A673 (cell line): ENCODE data around the gene CSKMT. TPM values are rescaled to one million over a fixed set of nuclear protein-coding genes. Genes with fewer than 3 reads are reported as not detected.
"Not testable (repeated sequence)": the region's sequence is repeated elsewhere in the genome, so short reads cannot be mapped to it uniquely, and the experiment has no call there.

Experiments
- BruUV-seq: library from RNA; stranded (reverse); fragments of 400-500 nt; replicated peaks from 2 replicates; lab custom pipeline; 2021; lab: Mats Ljungman, UMichigan
- CTCF ChIA-PET: fragments of 300-600 bp; sonication (Branson Sonifier 250); formaldehyde crosslinking; loops from one replicate; lab custom pipeline; 2022; ENCODE audit warnings: antibody characterized with exemption; lab: Charles Lee
- POLR2A ChIA-PET: fragments of 300-600 bp; sonication (Branson Sonifier 250); formaldehyde crosslinking; loops from one replicate; lab custom pipeline; 2022; ENCODE audit warnings: antibody characterized with exemption; ENCODE audit not compliant: low non-redundant PET; lab: Charles Lee
- DNase-seq: peaks from one replicate; pipeline ENCODE4 v3.0.0-alpha.2; 2015; ENCODE audit warnings: low spot score
- H3K27ac ChIP-seq: fragments of 200-600 bp; sonication (generic); 2 replicates; pipeline ENCODE4 v1.5.1; 2016; ENCODE audit warnings: mixed run types, low read depth, mild to moderate bottlenecking, mixed read lengths, antibody characterized with exemption, low read length; ENCODE audit not compliant: poor library complexity, severe bottlenecking
- H3K27me3 ChIP-seq: fragments of 200-600 bp; sonication (generic); replicated peaks from 2 replicates; pipeline ENCODE4 v1.6.1; 2017; ENCODE audit warnings: mixed run types, low read depth, mild to moderate bottlenecking, mixed read lengths, antibody characterized with exemption, low read length; ENCODE audit not compliant: insufficient read depth, poor library complexity
- H3K36me3 ChIP-seq: fragments of 200-600 bp; sonication (generic); 2 replicates; pipeline ENCODE4 v1.6.1; 2016; ENCODE audit warnings: mixed run types, mild to moderate bottlenecking, mixed read lengths, antibody characterized with exemption, low read length; ENCODE audit not compliant: insufficient read depth, poor library complexity, severe bottlenecking
- H3K4me1 ChIP-seq: fragments of 200-600 bp; sonication (generic); 2 replicates; pipeline ENCODE4 v1.6.1; 2017; ENCODE audit warnings: mixed run types, mild to moderate bottlenecking, mixed read lengths, antibody characterized with exemption, low read length; ENCODE audit not compliant: insufficient read depth, poor library complexity, severe bottlenecking
- H3K4me3 ChIP-seq: fragments of 200-600 bp; sonication (generic); 2 replicates; pipeline ENCODE4 v1.5.1; 2016; ENCODE audit warnings: low read depth, mixed run types, mild to moderate bottlenecking, mixed read lengths, low read length; ENCODE audit not compliant: poor library complexity, severe bottlenecking
- H3K9me3 ChIP-seq: fragments of 200-600 bp; sonication (generic); 2 replicates; pipeline ENCODE4 v1.6.1; 2016; ENCODE audit warnings: mixed run types, low read depth, mild to moderate bottlenecking, mixed read lengths, antibody characterized with exemption, low read length; ENCODE audit not compliant: poor library complexity, severe bottlenecking
- EZH2 ChIP-seq: fragments of 200-600 bp; sonication (generic); IDR thresholded peaks from 2 replicates; pipeline ENCODE4 v1.6.1; 2017; ENCODE audit warnings: borderline replicate concordance, low read depth, mild to moderate bottlenecking, mixed read lengths, antibody characterized with exemption, low read length; ENCODE audit not compliant: poor library complexity, severe bottlenecking
- intact Hi-C: fragments of 100-400 bp; cut with micrococcal nuclease; formaldehyde crosslinking; loops from one replicate; pipeline ENCODE4 v1.10.0; 2022; ENCODE audit not compliant: unreplicated experiment
- total RNA-seq: library from RNA; stranded (reverse); gene quantifications from 2 replicates; pipeline ENCODE4 v1.2.3, GENCODE V29; 2021
- TF ChIP-seq, protein P1 (sequence below): fragments of 300-800, 200-600 bp; sonication (generic); conservative IDR thresholded peaks from 2 replicates; pipeline ENCODE4 v1.5.1; 2017; ENCODE audit warnings: low read depth, mild to moderate bottlenecking, antibody characterized with exemption, low read length, moderate library complexity, mixed read lengths

The CSKMT gene
- total RNA-seq, 1 experiment from 2014 or later, result 68.8 TPM

DNA sequence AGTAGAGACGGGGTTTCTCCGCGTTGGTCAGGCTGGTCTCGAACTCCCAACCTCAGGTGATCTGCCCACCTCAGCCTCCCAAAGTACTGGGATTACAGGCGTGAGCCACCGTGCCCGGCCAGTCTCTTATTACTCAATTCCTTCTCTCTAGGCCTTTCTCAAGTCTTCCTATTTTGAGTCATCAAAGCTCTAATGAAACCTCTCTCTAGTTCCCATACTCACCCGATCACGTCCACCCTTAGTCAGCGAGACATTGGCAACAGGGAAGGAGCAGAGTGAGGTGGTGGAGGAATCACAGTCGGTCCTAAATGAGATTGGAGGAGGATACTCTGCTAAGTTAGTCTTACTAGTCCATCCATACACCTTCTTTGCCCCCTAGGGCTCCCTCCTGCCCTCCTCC lies 37.1 kb downstream of the CSKMT start:
- Histone ChIP-seq H3K4me3 (no peak overlapping the region), H3K9me3 (no peaks in the 10 kb centered on the region), H3K4me1 (peaks cover 18% of the 10 kb centered on the region), H3K27me3 (no peaks in the 10 kb centered on the region), H3K27ac (no peak overlapping the region), H3K36me3 (peaks cover 12% of the 10 kb centered on the region)
- POLR2A ChIA-PET, result no interaction called here
- CTCF ChIA-PET, result no interaction called here
- no TSS peak for BruUV-seq
- no peak for TF ChIP-seq EZH2
- TF ChIP-seq, protein P1, sequence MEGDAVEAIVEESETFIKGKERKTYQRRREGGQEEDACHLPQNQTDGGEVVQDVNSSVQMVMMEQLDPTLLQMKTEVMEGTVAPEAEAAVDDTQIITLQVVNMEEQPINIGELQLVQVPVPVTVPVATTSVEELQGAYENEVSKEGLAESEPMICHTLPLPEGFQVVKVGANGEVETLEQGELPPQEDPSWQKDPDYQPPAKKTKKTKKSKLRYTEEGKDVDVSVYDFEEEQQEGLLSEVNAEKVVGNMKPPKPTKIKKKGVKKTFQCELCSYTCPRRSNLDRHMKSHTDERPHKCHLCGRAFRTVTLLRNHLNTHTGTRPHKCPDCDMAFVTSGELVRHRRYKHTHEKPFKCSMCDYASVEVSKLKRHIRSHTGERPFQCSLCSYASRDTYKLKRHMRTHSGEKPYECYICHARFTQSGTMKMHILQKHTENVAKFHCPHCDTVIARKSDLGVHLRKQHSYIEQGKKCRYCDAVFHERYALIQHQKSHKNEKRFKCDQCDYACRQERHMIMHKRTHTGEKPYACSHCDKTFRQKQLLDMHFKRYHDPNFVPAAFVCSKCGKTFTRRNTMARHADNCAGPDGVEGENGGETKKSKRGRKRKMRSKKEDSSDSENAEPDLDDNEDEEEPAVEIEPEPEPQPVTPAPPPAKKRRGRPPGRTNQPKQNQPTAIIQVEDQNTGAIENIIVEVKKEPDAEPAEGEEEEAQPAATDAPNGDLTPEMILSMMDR, result no peak
- intact Hi-C loops, result no loop called here
- no peak for DNase-seq

DNA sequence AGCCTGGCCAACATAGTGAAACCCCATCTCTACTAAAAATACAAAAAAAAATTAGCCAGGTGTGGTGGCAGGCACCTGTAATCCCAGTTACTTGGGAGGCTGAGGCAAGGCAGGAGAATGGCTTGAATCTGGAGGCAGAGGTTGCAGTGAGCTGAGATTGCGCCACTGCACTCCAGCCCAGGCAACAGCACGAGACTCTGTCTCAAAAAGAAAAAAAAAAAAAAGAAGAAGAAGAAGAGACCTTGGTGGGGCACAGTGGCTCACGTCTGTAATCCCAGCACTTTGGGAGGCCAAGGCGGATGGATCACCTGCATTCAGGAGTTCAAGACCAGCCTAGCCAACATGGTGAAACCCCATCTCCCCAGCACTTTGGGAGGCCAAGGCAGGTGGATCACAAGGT lies 38.8 kb downstream of the CSKMT start:
- POLR2A ChIA-PET, BruUV-seq, H3K9me3 ChIP-seq, CTCF ChIA-PET, H3K27me3 ChIP-seq, intact Hi-C loops, H3K4me3 ChIP-seq, H3K27ac ChIP-seq, DNase-seq: not testable (repeated sequence)
- Histone ChIP-seq H3K4me1 (peaks cover 26% of the 10 kb centered on the region), H3K36me3 (peaks cover 12% of the 10 kb centered on the region)

DNA sequence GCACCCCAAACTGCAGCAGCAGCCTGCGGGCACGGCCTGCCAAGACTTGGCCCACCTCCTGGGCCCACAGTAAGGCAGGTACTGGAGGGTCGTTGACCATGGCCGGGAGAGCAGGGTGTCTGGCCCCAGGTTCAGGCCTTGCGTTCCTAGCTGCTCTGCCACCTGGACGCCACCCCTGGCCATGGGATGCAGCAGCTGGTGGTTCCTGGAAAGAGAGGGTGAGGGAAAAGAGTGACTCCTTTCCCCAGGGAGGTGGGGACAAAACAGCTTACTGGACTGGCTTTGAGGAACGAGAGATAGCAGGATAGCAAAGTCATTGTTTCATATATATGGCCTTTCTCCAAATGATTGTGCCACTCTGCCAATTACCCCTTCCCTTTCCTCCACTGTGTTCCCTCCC lies 40.3 kb downstream of the CSKMT start:
- ChIA-PET POLR2A (interaction anchor here (1.6 kb wide), 1 partner anchor 40 kb away, joined by 5 read pairs; the partner anchor contains the start of genes C11orf98 and CSKMT), CTCF (interaction anchor here (0.5 kb wide), 1 partner anchor 69 kb away, joined by 7 read pairs; no protein-coding TSS in a partner anchor)
- intact Hi-C loops, result loop anchor here (5.0 kb wide), 2 partner anchors 113 to 308 kb away; partner anchors contain the start of gene TUT1
- H3K36me3 ChIP-seq, result peaks cover 16% of the 10 kb centered on the region
- H3K27me3 ChIP-seq, result no peaks in the 10 kb centered on the region
- DNase-seq, result no peak
- H3K4me1 ChIP-seq, result peaks cover 37% of the 10 kb centered on the region
- no peaks in the 10 kb centered on the region for H3K9me3 ChIP-seq
- TF ChIP-seq, protein P1, result no peak
- TF ChIP-seq EZH2, result no peak
- no TSS peak for BruUV-seq
- H3K4me3 ChIP-seq, result peak overlapping the region; percentile 65
- H3K27ac ChIP-seq, result peak overlapping the region; percentile 75
